SK-N-SH (cell line): ENCODE data around the gene ENO1.

Experiments
- EP300 ChIP-seq, 2 experiments: IDR thresholded peaks; 2 replicates each; pipeline versions ENCODE4 v1.4.0 to v1.6.1; 2012; ENCODE audit warnings: borderline replicate concordance in 1 of 2, low read depth in 1 of 2, low read length in 1 of 2
- EZH2phosphoT487 ChIP-seq: fragments of 200-600 bp; sonication (generic); IDR thresholded peaks from 2 replicates; pipeline ENCODE4 v1.6.1; 2017; ENCODE audit warnings: low read depth, mixed run types, mild to moderate bottlenecking, antibody characterized with exemption, moderate library complexity, borderline replicate concordance
- JUND ChIP-seq: IDR thresholded peaks from 2 replicates; pipeline ENCODE4 v1.4.0; 2012
- POLR2AphosphoS5 ChIP-seq: IDR thresholded peaks from 2 replicates; pipeline ENCODE4 v1.6.1; 2012; ENCODE audit warnings: low read depth, low read length
- RCOR1 ChIP-seq: fragments of 150-350 bp; IDR thresholded peaks from 2 replicates; pipeline ENCODE4 v1.6.1; 2017; ENCODE audit warnings: antibody characterized with exemption, low read length
- RFX5 ChIP-seq: IDR thresholded peaks from 2 replicates; pipeline ENCODE4 v1.6.1; 2012; ENCODE audit warnings: mild to moderate bottlenecking, improper control_type of control experiment, low read length
- TAF1 ChIP-seq: IDR thresholded peaks from 2 replicates; pipeline ENCODE4 v1.6.1; 2012; ENCODE audit warnings: low read depth, mild to moderate bottlenecking, low read length, moderate library complexity, borderline replicate concordance
- TF ChIP-seq, protein P1 (sequence below): fragments of 200-600 bp; sonication (generic); IDR thresholded peaks from 2 replicates; pipeline ENCODE4 v1.6.1; 2017; ENCODE audit warnings: antibody characterized with exemption, mild to moderate bottlenecking, moderate library complexity
- TF ChIP-seq, protein P2 (sequence below): IDR thresholded peaks from 2 replicates; pipeline ENCODE4 v1.4.0; 2012; ENCODE audit warnings: low read depth, borderline replicate concordance
- TF ChIP-seq, protein P3 (sequence below): IDR thresholded peaks from 2 replicates; pipeline ENCODE4; 2012

DNA sequence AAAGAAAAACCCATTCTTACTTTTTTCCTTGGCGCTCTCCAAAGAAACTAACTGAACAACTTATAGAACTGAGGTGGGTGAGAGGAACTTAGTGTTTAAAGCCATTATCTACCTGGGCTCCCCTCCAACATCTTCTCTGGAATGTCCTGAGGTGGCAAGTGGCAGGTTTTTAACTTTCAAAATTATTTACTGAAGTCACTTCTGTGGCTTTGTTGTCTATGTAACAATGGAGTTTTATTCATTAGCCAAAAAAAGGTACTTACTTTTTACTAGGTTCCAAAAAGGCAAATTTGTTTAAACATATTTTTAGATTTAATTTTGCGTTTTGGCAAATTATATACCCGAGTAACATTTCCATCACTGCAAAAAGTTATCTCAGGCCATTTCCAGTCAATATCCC is 2.4 kb downstream of the ENO1 start:
- TF ChIP-seq EZH2phosphoT487 (no peak), RFX5 (no peak), RCOR1 (no peak), TAF1 (no peak), EP300 (IDR thresholded peaks at IDR 0.05; ENCODE audit: borderline replicate concordance in 1 of 2, low read depth in 1 of 2, low read length in 1 of 2) (no peak), POLR2AphosphoS5 (no peak), JUND (no peak)
- TF ChIP-seq, protein P1, sequence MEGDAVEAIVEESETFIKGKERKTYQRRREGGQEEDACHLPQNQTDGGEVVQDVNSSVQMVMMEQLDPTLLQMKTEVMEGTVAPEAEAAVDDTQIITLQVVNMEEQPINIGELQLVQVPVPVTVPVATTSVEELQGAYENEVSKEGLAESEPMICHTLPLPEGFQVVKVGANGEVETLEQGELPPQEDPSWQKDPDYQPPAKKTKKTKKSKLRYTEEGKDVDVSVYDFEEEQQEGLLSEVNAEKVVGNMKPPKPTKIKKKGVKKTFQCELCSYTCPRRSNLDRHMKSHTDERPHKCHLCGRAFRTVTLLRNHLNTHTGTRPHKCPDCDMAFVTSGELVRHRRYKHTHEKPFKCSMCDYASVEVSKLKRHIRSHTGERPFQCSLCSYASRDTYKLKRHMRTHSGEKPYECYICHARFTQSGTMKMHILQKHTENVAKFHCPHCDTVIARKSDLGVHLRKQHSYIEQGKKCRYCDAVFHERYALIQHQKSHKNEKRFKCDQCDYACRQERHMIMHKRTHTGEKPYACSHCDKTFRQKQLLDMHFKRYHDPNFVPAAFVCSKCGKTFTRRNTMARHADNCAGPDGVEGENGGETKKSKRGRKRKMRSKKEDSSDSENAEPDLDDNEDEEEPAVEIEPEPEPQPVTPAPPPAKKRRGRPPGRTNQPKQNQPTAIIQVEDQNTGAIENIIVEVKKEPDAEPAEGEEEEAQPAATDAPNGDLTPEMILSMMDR = no peak
- TF ChIP-seq, protein P2, sequence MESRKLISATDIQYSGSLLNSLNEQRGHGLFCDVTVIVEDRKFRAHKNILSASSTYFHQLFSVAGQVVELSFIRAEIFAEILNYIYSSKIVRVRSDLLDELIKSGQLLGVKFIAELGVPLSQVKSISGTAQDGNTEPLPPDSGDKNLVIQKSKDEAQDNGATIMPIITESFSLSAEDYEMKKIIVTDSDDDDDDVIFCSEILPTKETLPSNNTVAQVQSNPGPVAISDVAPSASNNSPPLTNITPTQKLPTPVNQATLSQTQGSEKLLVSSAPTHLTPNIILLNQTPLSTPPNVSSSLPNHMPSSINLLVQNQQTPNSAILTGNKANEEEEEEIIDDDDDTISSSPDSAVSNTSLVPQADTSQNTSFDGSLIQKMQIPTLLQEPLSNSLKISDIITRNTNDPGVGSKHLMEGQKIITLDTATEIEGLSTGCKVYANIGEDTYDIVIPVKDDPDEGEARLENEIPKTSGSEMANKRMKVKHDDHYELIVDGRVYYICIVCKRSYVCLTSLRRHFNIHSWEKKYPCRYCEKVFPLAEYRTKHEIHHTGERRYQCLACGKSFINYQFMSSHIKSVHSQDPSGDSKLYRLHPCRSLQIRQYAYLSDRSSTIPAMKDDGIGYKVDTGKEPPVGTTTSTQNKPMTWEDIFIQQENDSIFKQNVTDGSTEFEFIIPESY = no peak
- TF ChIP-seq, protein P3, sequence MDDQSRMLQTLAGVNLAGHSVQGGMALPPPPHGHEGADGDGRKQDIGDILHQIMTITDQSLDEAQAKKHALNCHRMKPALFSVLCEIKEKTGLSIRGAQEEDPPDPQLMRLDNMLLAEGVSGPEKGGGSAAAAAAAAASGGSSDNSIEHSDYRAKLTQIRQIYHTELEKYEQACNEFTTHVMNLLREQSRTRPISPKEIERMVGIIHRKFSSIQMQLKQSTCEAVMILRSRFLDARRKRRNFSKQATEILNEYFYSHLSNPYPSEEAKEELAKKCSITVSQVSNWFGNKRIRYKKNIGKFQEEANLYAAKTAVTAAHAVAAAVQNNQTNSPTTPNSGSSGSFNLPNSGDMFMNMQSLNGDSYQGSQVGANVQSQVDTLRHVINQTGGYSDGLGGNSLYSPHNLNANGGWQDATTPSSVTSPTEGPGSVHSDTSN = no peak
